ENCODE data around the gene CLMP.

The CLMP gene

DNA sequence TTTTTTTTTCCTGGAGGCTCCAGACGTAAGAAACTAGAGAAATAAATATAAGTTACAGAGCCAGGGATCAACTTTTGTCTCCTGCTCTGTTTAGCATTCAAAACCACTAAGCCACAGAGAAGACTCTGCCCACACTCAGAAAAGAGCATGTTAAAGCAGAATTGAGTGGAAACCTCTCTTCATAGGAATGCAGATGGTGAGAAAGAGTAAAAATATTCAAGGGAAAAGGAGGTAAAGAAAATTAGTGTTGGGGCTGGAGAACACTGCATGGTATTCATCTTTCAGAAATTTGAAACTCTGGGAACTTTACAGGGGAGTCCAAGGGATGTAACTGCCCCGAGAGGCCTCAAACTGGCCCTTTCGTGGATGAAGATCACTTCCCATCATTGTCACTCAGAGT, 65.1 kb downstream of the CLMP start:
- TF ChIP-seq, protein P1, sequence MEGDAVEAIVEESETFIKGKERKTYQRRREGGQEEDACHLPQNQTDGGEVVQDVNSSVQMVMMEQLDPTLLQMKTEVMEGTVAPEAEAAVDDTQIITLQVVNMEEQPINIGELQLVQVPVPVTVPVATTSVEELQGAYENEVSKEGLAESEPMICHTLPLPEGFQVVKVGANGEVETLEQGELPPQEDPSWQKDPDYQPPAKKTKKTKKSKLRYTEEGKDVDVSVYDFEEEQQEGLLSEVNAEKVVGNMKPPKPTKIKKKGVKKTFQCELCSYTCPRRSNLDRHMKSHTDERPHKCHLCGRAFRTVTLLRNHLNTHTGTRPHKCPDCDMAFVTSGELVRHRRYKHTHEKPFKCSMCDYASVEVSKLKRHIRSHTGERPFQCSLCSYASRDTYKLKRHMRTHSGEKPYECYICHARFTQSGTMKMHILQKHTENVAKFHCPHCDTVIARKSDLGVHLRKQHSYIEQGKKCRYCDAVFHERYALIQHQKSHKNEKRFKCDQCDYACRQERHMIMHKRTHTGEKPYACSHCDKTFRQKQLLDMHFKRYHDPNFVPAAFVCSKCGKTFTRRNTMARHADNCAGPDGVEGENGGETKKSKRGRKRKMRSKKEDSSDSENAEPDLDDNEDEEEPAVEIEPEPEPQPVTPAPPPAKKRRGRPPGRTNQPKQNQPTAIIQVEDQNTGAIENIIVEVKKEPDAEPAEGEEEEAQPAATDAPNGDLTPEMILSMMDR (IDR thresholded peaks at IDR 0.05; ENCODE audit: low read depth, low read length, missing control alignments), result no peak
- H3K4me3 ChIP-seq (ENCODE audit: low read depth, low read length), result no peak overlapping the region
- no peak for DNase-seq (ENCODE audit: low read depth)

DNA sequence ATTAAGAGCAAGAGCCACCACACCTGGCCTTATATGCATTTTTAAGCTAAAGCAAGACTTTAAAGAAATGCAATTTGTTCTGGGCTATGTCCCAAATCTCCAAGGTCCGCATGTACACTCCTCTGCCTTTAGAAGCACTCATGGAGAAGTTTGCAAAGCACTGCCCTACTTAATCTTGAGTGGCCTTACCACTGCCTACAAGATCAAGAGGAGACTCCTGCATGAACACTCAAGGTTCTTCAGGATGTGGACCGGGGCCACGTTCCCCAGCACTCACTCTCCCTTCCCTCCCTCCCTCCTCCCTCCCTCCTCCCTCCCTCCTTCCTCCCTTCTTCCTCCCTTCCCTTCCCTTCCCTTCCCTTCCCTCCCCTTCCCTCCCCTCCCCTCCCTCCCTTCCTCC, 69.9 kb downstream of the CLMP start:
- no peak for DNase-seq (ENCODE audit: low read depth)
- TF ChIP-seq, protein P1 (IDR thresholded peaks at IDR 0.05; ENCODE audit: low read depth, low read length, missing control alignments), result no peak

DNA sequence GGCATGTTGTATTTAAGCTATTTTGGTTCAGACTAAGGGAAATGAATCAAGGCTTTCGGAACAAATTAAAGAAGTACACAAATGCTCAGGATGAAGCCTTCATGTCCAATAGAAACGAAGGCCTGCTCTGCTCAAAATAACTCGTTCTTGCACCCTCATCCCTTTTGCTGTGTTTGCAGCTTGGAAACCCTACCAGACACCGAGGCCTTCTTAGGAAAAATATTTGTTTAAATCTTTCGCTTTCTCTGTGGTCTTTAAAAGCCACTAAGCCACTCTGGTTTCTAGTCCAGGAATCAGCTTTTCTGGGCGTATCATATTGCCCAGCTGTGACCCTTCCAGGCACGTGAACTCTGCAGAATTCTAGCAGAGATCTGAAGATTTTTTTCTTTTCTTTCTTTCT, 72.2 kb downstream of the CLMP start:
- no peak overlapping the region for H3K4me3 ChIP-seq (ENCODE audit: low read depth, low read length)
- no peak for DNase-seq (ENCODE audit: low read depth)
- TF ChIP-seq, protein P1 (IDR thresholded peaks at IDR 0.05; ENCODE audit: low read depth, low read length, missing control alignments), result no peak

More for the DNA sequence above, 69.9 kb downstream of the CLMP start:
- H3K4me3 ChIP-seq (ENCODE audit: low read depth, low read length), result no peak overlapping the region

DNA sequence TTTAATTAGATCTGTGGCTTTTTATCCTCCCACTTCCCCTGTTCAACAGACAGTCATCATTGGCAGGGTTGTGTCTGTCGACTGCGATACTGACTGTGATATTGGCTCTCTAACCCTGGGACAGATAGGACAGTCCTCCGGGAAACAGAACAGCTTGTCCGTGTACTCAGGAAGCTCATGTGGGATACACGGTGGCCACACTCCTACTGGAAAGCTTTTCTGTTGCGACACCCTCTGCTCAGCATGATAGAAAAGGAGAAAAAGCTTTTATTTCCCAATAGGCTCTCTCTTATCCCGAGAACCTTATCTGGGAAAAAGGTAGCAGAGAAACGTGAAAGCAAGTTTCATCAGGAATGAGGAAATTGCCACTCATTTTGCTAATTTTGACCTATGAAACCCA, 72.7 kb downstream of the CLMP start:
- TF ChIP-seq, protein P1 (IDR thresholded peaks at IDR 0.05; ENCODE audit: low read depth, low read length, missing control alignments), result no peak
- no peak for DNase-seq (ENCODE audit: low read depth)
- no peak overlapping the region for H3K4me3 ChIP-seq (ENCODE audit: low read depth, low read length)

DNA sequence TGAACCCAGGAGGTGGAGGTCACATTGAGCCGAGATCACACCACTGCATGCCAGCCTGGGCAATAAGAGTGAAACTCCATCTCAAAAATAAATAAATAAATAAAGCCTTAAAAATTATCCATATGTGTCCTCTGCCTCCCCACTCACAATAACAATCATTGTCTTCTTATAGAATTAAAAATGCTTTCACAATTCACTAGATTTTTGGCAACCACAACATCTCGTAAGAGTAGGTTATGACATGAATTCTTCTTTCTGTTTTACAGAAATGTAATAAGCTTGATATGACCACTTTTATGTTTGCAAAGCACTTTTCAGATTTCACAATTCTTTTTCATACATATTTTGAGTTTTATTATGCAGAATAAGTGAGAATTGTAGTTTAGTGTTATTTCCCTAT, 78.6 kb downstream of the CLMP start:
- H3K4me3 ChIP-seq (ENCODE audit: low read depth, low read length), result no peak overlapping the region
- no peak for DNase-seq (ENCODE audit: low read depth)
- TF ChIP-seq, protein P1 (IDR thresholded peaks at IDR 0.05; ENCODE audit: low read depth, low read length, missing control alignments), result no peak

DNA sequence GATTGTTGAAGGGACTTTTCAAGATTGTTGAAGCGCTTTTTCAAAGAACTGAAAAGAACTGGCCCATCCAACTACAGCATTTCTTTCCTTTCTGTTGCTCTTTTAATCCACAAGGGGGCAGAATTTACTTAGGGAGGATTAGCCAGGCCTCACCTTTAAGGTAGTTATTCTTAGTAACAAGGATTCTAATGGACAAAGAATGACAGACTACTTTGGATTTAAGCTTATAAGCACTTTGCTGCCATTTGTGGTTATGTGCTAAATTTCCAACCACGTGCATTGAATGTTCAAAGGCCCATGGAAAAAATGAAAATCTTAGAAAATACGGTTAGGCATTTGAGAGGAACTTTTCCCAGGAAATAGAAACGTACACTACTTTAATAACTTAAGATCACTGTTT, 83.6 kb downstream of the CLMP start:
- TF ChIP-seq, protein P1 (IDR thresholded peaks at IDR 0.05; ENCODE audit: low read depth, low read length, missing control alignments), result peak; percentile 60
- DNase-seq (ENCODE audit: low read depth), result no peak
- H3K4me3 ChIP-seq (ENCODE audit: low read depth, low read length), result no peak overlapping the region

DNA sequence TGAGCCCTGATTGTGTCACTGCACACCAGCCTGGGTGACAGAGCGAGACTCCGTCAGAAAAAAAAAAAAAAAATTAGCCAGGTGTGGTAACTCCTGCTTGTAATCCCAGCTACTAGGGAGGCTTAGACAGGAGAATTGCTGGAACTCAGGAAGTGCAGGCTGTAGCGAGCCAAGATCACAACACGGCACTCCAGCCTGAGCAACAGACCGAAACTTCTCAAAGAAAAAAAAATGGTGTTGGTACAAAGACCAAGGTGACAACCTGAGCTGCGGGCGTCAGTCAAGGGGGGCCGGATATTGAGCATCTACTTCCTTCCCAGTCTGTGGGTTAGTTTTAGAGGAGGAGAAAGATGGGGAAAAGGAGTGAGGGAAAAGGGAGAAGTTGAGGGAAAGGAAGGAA, 84.7 kb downstream of the CLMP start:
- DNase-seq (ENCODE audit: low read depth), result no peak
- no peak overlapping the region for H3K4me3 ChIP-seq (ENCODE audit: low read depth, low read length)

More for the DNA sequence above, 84.7 kb downstream of the CLMP start:
- TF ChIP-seq, protein P1 (IDR thresholded peaks at IDR 0.05; ENCODE audit: low read depth, low read length, missing control alignments), result no peak
